PC-3 (cell line): ENCODE data around the gene DOCK8. TPM values are rescaled to one million over a fixed set of nuclear protein-coding genes. Genes with fewer than 3 reads are reported as not detected.

ENCODE experiments used
- ATAC-seq: fragments of 200-7000 bp; cut with Tn5 transposase; 2 replicates; pipeline ENCODE4 v1.9.1; 2020; ENCODE audit warnings: mild to moderate bottlenecking, moderate library complexity
- BruUV-seq: library from RNA; stranded (reverse); fragments of 400-500 nt; replicated peaks from 2 replicates; lab custom pipeline; 2021; lab: Mats Ljungman, UMichigan
- CTCF ChIA-PET: fragments of 300-600 bp; sonication (Branson Sonifier 250); formaldehyde crosslinking; loops from one replicate; lab custom pipeline; 2022; ENCODE audit warnings: antibody characterized with exemption; lab: Charles Lee
- POLR2A ChIA-PET: fragments of 300-600 bp; sonication (Branson Sonifier 250); formaldehyde crosslinking; loops from one replicate; lab custom pipeline; 2022; ENCODE audit warnings: antibody characterized with exemption; ENCODE audit not compliant: unreplicated experiment; lab: Charles Lee
- DNase-seq: peaks from one replicate; pipeline ENCODE4 v3.0.0-alpha.2; 2015
- H2AFZ ChIP-seq: fragments of 300-600 bp; sonication (generic); 2 replicates; pipeline ENCODE4 v1.6.0; 2016; ENCODE audit warnings: antibody characterized with exemption, low read length
- H3F3A ChIP-seq: fragments of 300-600 bp; sonication (generic); one replicate; pipeline ENCODE4 v1.6.0; 2017; ENCODE audit warnings: antibody characterized with exemption, low read length, control low read depth, mild to moderate bottlenecking; ENCODE audit not compliant: unreplicated experiment
- H3K27ac ChIP-seq: fragments of 300-600 bp; sonication (generic); 2 replicates; pipeline ENCODE4 v1.5.1; 2016; ENCODE audit warnings: mild to moderate bottlenecking, low read length
- H3K27me3 ChIP-seq: fragments of 300-600 bp; sonication (generic); 2 replicates; pipeline ENCODE4 v1.6.1; 2016; ENCODE audit warnings: low read length, mixed read lengths
- H3K36me3 ChIP-seq: fragments of 300-600 bp; sonication (generic); 2 replicates; pipeline ENCODE4 v1.6.1; 2016; ENCODE audit warnings: low read depth, mixed run types, low read length, mixed read lengths
- H3K4me1 ChIP-seq: fragments of 300-600 bp; sonication (generic); 2 replicates; pipeline ENCODE4 v1.5.1; 2016; ENCODE audit warnings: low read length; ENCODE audit not compliant: insufficient read depth
- H3K4me2 ChIP-seq: fragments of 300-600 bp; sonication (generic); 2 replicates; pipeline ENCODE4 v1.6.0; 2016; ENCODE audit warnings: low read length
- H3K4me3 ChIP-seq: fragments of 300-600 bp; sonication (generic); 2 replicates; pipeline ENCODE4 v1.5.1; 2016; ENCODE audit warnings: mild to moderate bottlenecking, low read length, mixed read lengths
- H3K79me2 ChIP-seq: fragments of 300-600 bp; sonication (generic); 2 replicates; pipeline ENCODE4 v1.6.1; 2017; ENCODE audit warnings: low read length, mixed read lengths
- H3K9ac ChIP-seq: fragments of 300-600 bp; sonication (generic); 2 replicates; pipeline ENCODE4 v1.6.0; 2016; ENCODE audit warnings: mild to moderate bottlenecking, low read length
- H3K9me2 ChIP-seq: fragments of 300-600 bp; sonication (generic); replicated peaks from 2 replicates; pipeline ENCODE4 v1.6.1; 2016; ENCODE audit warnings: mixed run types, low read length, mixed read lengths
- H3K9me3 ChIP-seq: fragments of 300-600 bp; sonication (generic); 2 replicates; pipeline ENCODE4 v1.6.1; 2016; ENCODE audit warnings: low read length, mixed read lengths
- H4K20me1 ChIP-seq: fragments of 300-600 bp; sonication (generic); 2 replicates; pipeline ENCODE4 v1.6.1; 2016; ENCODE audit warnings: low read length, mixed read lengths
- CTCF ChIP-seq: fragments of 300-600 bp; sonication (generic); conservative IDR thresholded peaks from 2 replicates; pipeline ENCODE4 v1.5.1; 2017; ENCODE audit warnings: antibody characterized with exemption, low read depth, mild to moderate bottlenecking, low read length
- EZH2 ChIP-seq: fragments of 300-600 bp; sonication (generic); IDR thresholded peaks from one replicate; pipeline ENCODE4 v1.6.1; 2017; ENCODE audit warnings: antibody characterized with exemption, mild to moderate bottlenecking, low read length; ENCODE audit not compliant: unreplicated experiment
- EZH2phosphoT487 ChIP-seq: fragments of 300-600 bp; sonication (generic); IDR thresholded peaks from 2 replicates; pipeline ENCODE4 v1.6.1; 2018; ENCODE audit warnings: mild to moderate bottlenecking, antibody characterized with exemption, low read length, borderline replicate concordance
- intact Hi-C: fragments of 100-400 bp; cut with micrococcal nuclease; formaldehyde crosslinking; loops from 2 replicates; pipeline ENCODE4 v1.9.0; 2023
- total RNA-seq: library from RNA; depleted of rRNA; stranded (reverse); fragments of >200 nt; gene quantifications from 2 replicates; pipeline ENCODE4 v1.2.3, GENCODE V29; 2014

DOCK8 gene
- total RNA-seq, 1 experiment from 2014 or later, result 1.9 TPM

- TSS peak; percentile 90 for BruUV-seq
- DNase-seq (peak; percentile 15), ATAC-seq (0 out of 2 replicates have a peak, but pooled peaks have one; percentile 8)
- ChIA-PET CTCF (no interaction called here), POLR2A (no interaction called here)
- no peaks in the 10 kb centered on the region for H3F3A ChIP-seq
- H3K4me3 ChIP-seq, result peak overlapping the region; percentile 63
- peak overlapping the region; percentile 42 for H3K9ac ChIP-seq
- H3K27me3 ChIP-seq, result no peaks in the 10 kb centered on the region
- peak overlapping the region; percentile 15; the same call in 1 of the 2 replicates for H3K27ac ChIP-seq
- H2AFZ ChIP-seq, result peak overlapping the region; percentile 55
- H3K9me3 ChIP-seq, result no peaks in the 10 kb centered on the region
- H3K9me2 ChIP-seq, result no peaks in the 10 kb centered on the region
- intact Hi-C loops, result no loop called here
- no peaks in the 10 kb centered on the region for H3K36me3 ChIP-seq
- peaks cover 43% of the 10 kb centered on the region for H3K4me1 ChIP-seq
- H3K4me2 ChIP-seq, result peak overlapping the region; percentile 82
- H4K20me1 ChIP-seq, result no peaks in the 10 kb centered on the region
- TF ChIP-seq EZH2phosphoT487 (no peak), CTCF (no peak), EZH2 (no peak)
- H3K79me2 ChIP-seq, result no peaks in the 10 kb centered on the region
Observed at GRCh38 chr9:470552-471194, 256.0 kb downstream of the DOCK8 start.

- TF ChIP-seq EZH2, result no peak
- no peak for TF ChIP-seq EZH2phosphoT487
- TF ChIP-seq CTCF, result no peak
- intact Hi-C loops, result no loop called here
- H3F3A ChIP-seq, result no peaks in the 10 kb centered on the region
- H3K9me2 ChIP-seq, result no peaks in the 10 kb centered on the region
- peak overlapping the region; percentile 82; the same call in 1 of the 2 replicates for H3K4me2 ChIP-seq
- DNase-seq, result peak; percentile 19
- ChIA-PET CTCF (no interaction called here), POLR2A (no interaction called here)
- no peak overlapping the region for H3K27ac ChIP-seq
- no TSS peak for BruUV-seq
- H3K4me3 ChIP-seq, result no peak overlapping the region; the same call in 1 of the 2 replicates
- no peaks in the 10 kb centered on the region for H4K20me1 ChIP-seq
- H3K4me1 ChIP-seq, result peaks cover 43% of the 10 kb centered on the region
- H3K36me3 ChIP-seq, result no peaks in the 10 kb centered on the region
- no peaks in the 10 kb centered on the region for H3K27me3 ChIP-seq
- no peak overlapping the region for H2AFZ ChIP-seq
- no peak overlapping the region for H3K9ac ChIP-seq
- no peaks in the 10 kb centered on the region for H3K9me3 ChIP-seq
- ATAC-seq, result no peak
- H3K79me2 ChIP-seq, result no peaks in the 10 kb centered on the region
Observed at GRCh38 chr9:471320-471719, 256.7 kb downstream of the DOCK8 start.

GRCh38 chr9:472479-473075 lies 257.9 kb downstream of the DOCK8 start:
- no peaks in the 10 kb centered on the region for H4K20me1 ChIP-seq
- no peaks in the 10 kb centered on the region for H3K27me3 ChIP-seq
- no peaks in the 10 kb centered on the region for H3K9me3 ChIP-seq
- H3K4me2 ChIP-seq, result 0 out of 2 replicates have a peak overlapping the region, but pooled peaks have one; percentile 13
- no peak overlapping the region for H3K9ac ChIP-seq
- H3K9me2 ChIP-seq, result no peaks in the 10 kb centered on the region
- H3K36me3 ChIP-seq, result no peaks in the 10 kb centered on the region
- H3K4me3 ChIP-seq, result no peak overlapping the region
- H2AFZ ChIP-seq, result no peak overlapping the region
- CTCF ChIA-PET, result no interaction called here
- no TSS peak for BruUV-seq
- no peaks in the 10 kb centered on the region for H3K79me2 ChIP-seq
- no peak overlapping the region for H3K27ac ChIP-seq
- no peak for TF ChIP-seq EZH2phosphoT487
- TF ChIP-seq EZH2, result no peak
- no peak for TF ChIP-seq CTCF
- intact Hi-C loops, result no loop called here
- POLR2A ChIA-PET, result no interaction called here
- ATAC-seq, result no peak
- peaks cover 55% of the 10 kb centered on the region for H3K4me1 ChIP-seq
- DNase-seq, result peak; percentile 47
- H3F3A ChIP-seq, result no peaks in the 10 kb centered on the region
